ENCODE data around the gene RNU6-1. TPM values are rescaled to one million over a fixed set of nuclear protein-coding genes. Genes with fewer than 3 reads are reported as not detected.

Gene RNU6-1
- total RNA-seq, 1 donor from 2014 or later = not detected

- H3K4me3 ChIP-seq (ENCODE audit: low read depth, low read length) = no peak overlapping the region
- DNase-seq (ENCODE audit: low read depth) = no peak
- TF ChIP-seq CTCF (conservative IDR thresholded peaks at IDR 0.05; ENCODE audit: low read depth, low read length) = no peak
Measured at GRCh38 chr15:67870868-67871408, 31.1 kb upstream of the RNU6-1 start.

GRCh38 chr15:67869701-67870100 is 29.9 kb upstream of the RNU6-1 start:
- no peak for TF ChIP-seq CTCF (conservative IDR thresholded peaks at IDR 0.05; ENCODE audit: low read depth, low read length)
- DNase-seq (ENCODE audit: low read depth) = no peak

GRCh38 chr15:67865766-67866165 is 25.9 kb upstream of the RNU6-1 start:
- no peak overlapping the region for H3K4me3 ChIP-seq (ENCODE audit: low read depth, low read length)
- TF ChIP-seq CTCF (conservative IDR thresholded peaks at IDR 0.05; ENCODE audit: low read depth, low read length) = no peak
- DNase-seq (ENCODE audit: low read depth) = no peak

More at GRCh38 chr15:67869701-67870100, 29.9 kb upstream of the RNU6-1 start:
- H3K4me3 ChIP-seq (ENCODE audit: low read depth, low read length) = no peak overlapping the region

DNA sequence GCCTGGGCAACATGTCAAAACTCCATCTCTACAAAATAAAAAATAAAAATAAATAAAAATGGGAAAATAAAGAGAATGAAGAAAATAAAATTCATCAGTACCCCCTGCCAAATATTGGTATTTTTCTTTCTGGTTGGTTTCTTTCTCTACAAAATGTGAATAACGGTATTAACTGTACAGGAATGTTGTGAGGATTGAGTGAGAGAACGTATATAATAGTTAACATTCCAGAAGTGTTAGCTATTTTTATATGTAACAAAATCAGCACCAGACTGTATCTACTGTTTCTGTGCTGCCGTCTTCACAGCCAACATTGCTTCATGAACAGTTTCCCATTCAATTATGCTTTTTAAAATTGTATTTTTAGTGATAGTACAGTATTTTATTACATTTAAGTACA is 25.5 kb upstream of the RNU6-1 start:
- no peak overlapping the region for H3K4me3 ChIP-seq (ENCODE audit: low read depth, low read length)
- DNase-seq (ENCODE audit: low read depth) = no peak

DNA sequence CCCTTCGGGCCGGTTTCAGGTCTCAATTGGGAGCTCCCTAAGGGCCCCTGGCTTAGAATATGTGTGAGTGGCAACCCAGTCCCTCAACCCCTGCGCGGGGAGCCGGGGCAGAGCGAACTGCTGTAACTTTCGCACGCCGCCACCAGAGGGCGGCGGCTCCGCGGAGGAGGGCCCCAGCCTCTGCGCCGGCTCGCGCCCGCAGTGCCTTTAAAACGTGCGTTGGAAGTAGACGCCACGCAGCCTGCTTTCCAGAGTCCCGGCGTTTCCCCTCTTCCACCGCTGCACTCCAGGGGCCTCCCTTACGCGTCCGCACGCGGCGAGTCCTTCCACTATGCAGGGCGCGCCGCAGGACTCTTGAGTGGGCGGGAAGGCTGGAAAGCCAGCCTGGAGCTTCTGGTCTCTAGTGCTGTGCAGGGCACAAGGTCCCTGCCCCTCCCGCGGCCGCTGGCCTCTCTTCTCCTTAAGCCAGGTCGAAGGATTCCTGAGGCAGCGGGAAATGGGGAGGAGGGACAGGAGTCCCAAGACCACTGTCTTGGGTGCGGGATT is 23.7 kb upstream of the RNU6-1 start:
- DNase-seq (ENCODE audit: low read depth) = no peak
- TF ChIP-seq CTCF (conservative IDR thresholded peaks at IDR 0.05; ENCODE audit: low read depth, low read length) = peak; percentile 83
- peak overlapping the region; percentile 59 for H3K4me3 ChIP-seq (ENCODE audit: low read depth, low read length)

More for the DNA sequence above, 25.5 kb upstream of the RNU6-1 start:
- TF ChIP-seq CTCF (conservative IDR thresholded peaks at IDR 0.05; ENCODE audit: low read depth, low read length) = no peak

DNA sequence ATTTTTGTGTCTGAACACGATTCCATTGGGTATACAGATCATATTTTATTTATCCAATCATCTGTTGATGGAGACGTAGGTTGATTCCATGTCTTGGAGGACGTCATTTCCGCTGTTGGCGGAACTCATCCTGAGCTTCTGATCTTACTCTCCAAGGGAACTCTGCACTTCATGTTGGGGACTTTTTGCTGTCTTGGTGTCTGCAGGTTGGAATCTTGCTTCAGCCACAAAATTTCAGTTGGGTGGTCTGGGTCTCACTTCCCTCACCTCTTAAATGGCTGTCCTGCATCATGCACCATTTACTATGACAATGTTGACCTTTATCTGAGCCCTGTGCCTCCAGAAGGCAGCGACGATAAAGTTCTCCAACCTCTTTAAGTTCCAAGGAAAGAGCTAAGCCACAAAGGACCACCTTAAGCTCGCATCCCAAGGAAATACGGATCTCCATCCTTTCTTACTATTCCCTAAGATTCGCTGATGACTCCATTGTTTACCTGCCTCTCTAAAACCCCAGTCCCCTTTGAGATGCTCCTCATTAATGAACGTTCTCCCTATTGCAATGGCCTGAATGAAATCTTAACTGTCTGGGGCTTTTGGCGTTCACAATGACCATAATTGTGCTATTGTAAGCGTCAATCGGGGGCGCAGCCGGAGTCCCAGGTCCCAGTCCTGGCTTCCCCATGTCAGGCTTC is 23.1 kb upstream of the RNU6-1 start:
- peak overlapping the region; percentile 59 for H3K4me3 ChIP-seq (ENCODE audit: low read depth, low read length)
- no peak for DNase-seq (ENCODE audit: low read depth)
- no peak for TF ChIP-seq CTCF (conservative IDR thresholded peaks at IDR 0.05; ENCODE audit: low read depth, low read length)
